Measurements from ENCODE around the gene BTBD9. TPM values are rescaled to one million over a fixed set of nuclear protein-coding genes. Genes with fewer than 3 reads are reported as not detected.

Gene BTBD9
- polyA plus RNA-seq, 2 of the 4 experiments (the other 2 are of a cell fraction), result 2.3 to 4.6 TPM

- POLR2A ChIA-PET, result no interaction called here
- TF ChIP-seq USF2 (IDR thresholded peaks at IDR 0.05), result no peak
- TF ChIP-seq BHLHE40 (IDR thresholded peaks at IDR 0.05; ENCODE audit: low read depth, low read length), result no peak
- TF ChIP-seq KDM5A (IDR thresholded peaks at IDR 0.05), result no peak
- no peak for TF ChIP-seq HOXA7 (CRISPR knock-in tag; IDR thresholded peaks at IDR 0.05)
- TF ChIP-seq CBX8 (IDR thresholded peaks at IDR 0.05), result no peak
- H3K4me1 ChIP-seq, result no peaks in the 10 kb centered on the region
- 68% methylated on average over 5 of the region's 5 CpGs for WGBS (ENCODE audit: missing lambda C conversion rate)
- DNase-seq (ENCODE audit: low read depth in 1 of 2, low spot score in 1 of 2), result no peak
- no peak overlapping the region for H3K4me2 ChIP-seq
- CTCF ChIA-PET, result interaction anchor here (0.6 to 1.9 kb wide), 2 partner anchors 10 to 71 kb away, joined by 3 to 5 read pairs; no protein-coding TSS in a partner anchor
- H3K27ac ChIP-seq, result no peak overlapping the region
- ATAC-seq, result no peak
- no peaks in the 10 kb centered on the region for H3K9me3 ChIP-seq
- FAIRE-seq, result no peak
- H3K4me3 ChIP-seq, result no peak overlapping the region
Measured at GRCh38 chr6:38499529-38500096, 140.1 kb downstream of the BTBD9 start.

GRCh38 chr6:38498805-38499445, 140.8 kb downstream of the BTBD9 start:
- CTCF ChIA-PET, result interaction anchor here (1.9 kb wide), 1 partner anchor 71 kb away, joined by 5 read pairs; no protein-coding TSS in a partner anchor
- WGBS (ENCODE audit: missing lambda C conversion rate), result 66% methylated on average over 5 of the region's 5 CpGs

GRCh38 chr6:38498085-38498484, 141.6 kb downstream of the BTBD9 start:
- DNase-seq (ENCODE audit: low read depth in 1 of 2, low spot score in 1 of 2), result no peak
- Histone ChIP-seq H3K4me3 (no peak overlapping the region), H3K4me1 (no peaks in the 10 kb centered on the region), H3K4me2 (no peak overlapping the region), H3K27ac (no peak overlapping the region), H3K9me3 (no peaks in the 10 kb centered on the region)
- WGBS (ENCODE audit: missing lambda C conversion rate), result 84% methylated on average over 1 of the region's 1 CpG
- POLR2A ChIA-PET, result interaction anchor here (0.6 kb wide), 1 partner anchor 44 kb away, joined by 3 read pairs; no protein-coding TSS in a partner anchor
- no peak for ATAC-seq
- no peak for FAIRE-seq
- CTCF ChIA-PET, result interaction anchor here (0.7 to 1.9 kb wide), 4 partner anchors 21 to 464 kb away, joined by 3 to 5 read pairs (median 3); no protein-coding TSS in a partner anchor
- no peak for TF ChIP-seq RCOR1 (IDR thresholded peaks at IDR 0.05; ENCODE audit: low read depth, low read length)
- TF ChIP-seq ZFP36 (IDR thresholded peaks at IDR 0.05; ENCODE audit: borderline replicate concordance, partially characterized antibody), result no peak
- TF ChIP-seq POLR2A (IDR thresholded peaks at IDR 0.05; ENCODE audit: low read length), result no peak
- TF ChIP-seq JUNB (IDR thresholded peaks at IDR 0.05), result no peak
- no peak for TF ChIP-seq ELK1 (IDR thresholded peaks at IDR 0.05; ENCODE audit: low read depth, low read length)
- TF ChIP-seq ATOH8 (CRISPR knock-in tag; IDR thresholded peaks at IDR 0.05; ENCODE audit: low read depth), result no peak
- no peak for TF ChIP-seq RFX5 (IDR thresholded peaks at IDR 0.05)
- TF ChIP-seq CTCF (IDR thresholded peaks at IDR 0.05), result no peak
- no peak for TF ChIP-seq EHF (CRISPR knock-in tag; IDR thresholded peaks at IDR 0.05)
- no peak for TF ChIP-seq SREBF2 (IDR thresholded peaks at IDR 0.05)
- TF ChIP-seq BHLHE40 (IDR thresholded peaks at IDR 0.05; ENCODE audit: low read depth, low read length), result no peak
- TF ChIP-seq CHD4 (IDR thresholded peaks at IDR 0.05; ENCODE audit: borderline replicate concordance), result no peak
- TF ChIP-seq RAD21 (conservative IDR thresholded peaks at IDR 0.05 in 1 of 2, IDR thresholded peaks at IDR 0.05 in 1 of 2), result no peak
- TF ChIP-seq POLR2AphosphoS2 (conservative IDR thresholded peaks at IDR 0.05; ENCODE audit: low read length), result no peak

More at GRCh38 chr6:38498805-38499445, 140.8 kb downstream of the BTBD9 start:
- no peak for ATAC-seq
- TF ChIP-seq CHD4 (IDR thresholded peaks at IDR 0.05; ENCODE audit: borderline replicate concordance) (no peak), HEYL (CRISPR knock-in tag; IDR thresholded peaks at IDR 0.05) (no peak), ATOH8 (CRISPR knock-in tag; IDR thresholded peaks at IDR 0.05; ENCODE audit: low read depth) (no peak), USF2 (IDR thresholded peaks at IDR 0.05) (no peak), ZSCAN20 (CRISPR knock-in tag; IDR thresholded peaks at IDR 0.05) (no peak), SMC3 (IDR thresholded peaks at IDR 0.05) (no peak), RFX5 (IDR thresholded peaks at IDR 0.05) (no peak), PHF8 (IDR thresholded peaks at IDR 0.05; ENCODE audit: borderline replicate concordance, low read depth) (no peak), RAD21 (conservative IDR thresholded peaks at IDR 0.05 in 1 of 2, IDR thresholded peaks at IDR 0.05 in 1 of 2) (no peak), EP300 (IDR thresholded peaks at IDR 0.05) (no peak), FOSL2 (IDR thresholded peaks at IDR 0.05) (no peak), FOSL2 (CRISPR knock-in tag; IDR thresholded peaks at IDR 0.05) (no peak), TP53 (CRISPR knock-in tag; IDR thresholded peaks at IDR 0.05) (no peak), MAZ (IDR thresholded peaks at IDR 0.05; ENCODE audit: borderline replicate concordance, low read depth, low read length) (no peak), RNF2 (IDR thresholded peaks at IDR 0.05; ENCODE audit: borderline replicate concordance, low read depth) (no peak), HOXB5 (CRISPR knock-in tag; IDR thresholded peaks at IDR 0.05) (no peak), NFE2L2 (conservative IDR thresholded peaks at IDR 0.05; ENCODE audit: low read length) (no peak), ZNF302 (CRISPR knock-in tag; IDR thresholded peaks at IDR 0.05) (no peak)
- POLR2A ChIA-PET, result interaction anchor here (0.6 kb wide), 1 partner anchor 45 kb away, joined by 3 read pairs; no protein-coding TSS in a partner anchor
- Histone ChIP-seq H3K4me2 (no peak overlapping the region), H3K4me3 (no peak overlapping the region), H3K27ac (no peak overlapping the region), H3K4me1 (no peaks in the 10 kb centered on the region), H3K9me3 (no peaks in the 10 kb centered on the region)
- no peak for FAIRE-seq
- DNase-seq (ENCODE audit: low read depth in 1 of 2, low spot score in 1 of 2), result no peak

Measured in A549 (cell line).